PC-3 (cell line): ENCODE data around the gene ATP1B1. TPM values are rescaled to one million over a fixed set of nuclear protein-coding genes. Genes with fewer than 3 reads are reported as not detected.

ENCODE experiments used
- ATAC-seq: fragments of 200-7000 bp; cut with Tn5 transposase; 2 replicates; pipeline ENCODE4 v1.9.1; 2020; ENCODE audit warnings: mild to moderate bottlenecking, moderate library complexity
- BruUV-seq: library from RNA; stranded (reverse); fragments of 400-500 nt; replicated peaks from 2 replicates; lab custom pipeline; 2021; lab: Mats Ljungman, UMichigan
- CTCF ChIA-PET: fragments of 300-600 bp; sonication (Branson Sonifier 250); formaldehyde crosslinking; loops from one replicate; lab custom pipeline; 2022; ENCODE audit warnings: antibody characterized with exemption; lab: Charles Lee
- POLR2A ChIA-PET: fragments of 300-600 bp; sonication (Branson Sonifier 250); formaldehyde crosslinking; loops from one replicate; lab custom pipeline; 2022; ENCODE audit warnings: antibody characterized with exemption; ENCODE audit not compliant: unreplicated experiment; lab: Charles Lee
- DNase-seq: peaks from one replicate; pipeline ENCODE4 v3.0.0-alpha.2; 2015
- H2AFZ ChIP-seq: fragments of 300-600 bp; sonication (generic); 2 replicates; pipeline ENCODE4 v1.6.0; 2016; ENCODE audit warnings: antibody characterized with exemption, low read length
- H3F3A ChIP-seq: fragments of 300-600 bp; sonication (generic); one replicate; pipeline ENCODE4 v1.6.0; 2017; ENCODE audit warnings: antibody characterized with exemption, low read length, control low read depth, mild to moderate bottlenecking; ENCODE audit not compliant: unreplicated experiment
- H3K27ac ChIP-seq: fragments of 300-600 bp; sonication (generic); 2 replicates; pipeline ENCODE4 v1.5.1; 2016; ENCODE audit warnings: mild to moderate bottlenecking, low read length
- H3K27me3 ChIP-seq: fragments of 300-600 bp; sonication (generic); 2 replicates; pipeline ENCODE4 v1.6.1; 2016; ENCODE audit warnings: low read length, mixed read lengths
- H3K36me3 ChIP-seq: fragments of 300-600 bp; sonication (generic); 2 replicates; pipeline ENCODE4 v1.6.1; 2016; ENCODE audit warnings: low read depth, mixed run types, low read length, mixed read lengths
- H3K4me1 ChIP-seq: fragments of 300-600 bp; sonication (generic); 2 replicates; pipeline ENCODE4 v1.5.1; 2016; ENCODE audit warnings: low read length; ENCODE audit not compliant: insufficient read depth
- H3K4me2 ChIP-seq: fragments of 300-600 bp; sonication (generic); 2 replicates; pipeline ENCODE4 v1.6.0; 2016; ENCODE audit warnings: low read length
- H3K4me3 ChIP-seq: fragments of 300-600 bp; sonication (generic); 2 replicates; pipeline ENCODE4 v1.5.1; 2016; ENCODE audit warnings: mild to moderate bottlenecking, low read length, mixed read lengths
- H3K79me2 ChIP-seq: fragments of 300-600 bp; sonication (generic); 2 replicates; pipeline ENCODE4 v1.6.1; 2017; ENCODE audit warnings: low read length, mixed read lengths
- H3K9ac ChIP-seq: fragments of 300-600 bp; sonication (generic); 2 replicates; pipeline ENCODE4 v1.6.0; 2016; ENCODE audit warnings: mild to moderate bottlenecking, low read length
- H3K9me2 ChIP-seq: fragments of 300-600 bp; sonication (generic); replicated peaks from 2 replicates; pipeline ENCODE4 v1.6.1; 2016; ENCODE audit warnings: mixed run types, low read length, mixed read lengths
- H3K9me3 ChIP-seq: fragments of 300-600 bp; sonication (generic); 2 replicates; pipeline ENCODE4 v1.6.1; 2016; ENCODE audit warnings: low read length, mixed read lengths
- H4K20me1 ChIP-seq: fragments of 300-600 bp; sonication (generic); 2 replicates; pipeline ENCODE4 v1.6.1; 2016; ENCODE audit warnings: low read length, mixed read lengths
- EZH2 ChIP-seq: fragments of 300-600 bp; sonication (generic); IDR thresholded peaks from one replicate; pipeline ENCODE4 v1.6.1; 2017; ENCODE audit warnings: antibody characterized with exemption, mild to moderate bottlenecking, low read length; ENCODE audit not compliant: unreplicated experiment
- EZH2phosphoT487 ChIP-seq: fragments of 300-600 bp; sonication (generic); IDR thresholded peaks from 2 replicates; pipeline ENCODE4 v1.6.1; 2018; ENCODE audit warnings: mild to moderate bottlenecking, antibody characterized with exemption, low read length, borderline replicate concordance
- intact Hi-C: fragments of 100-400 bp; cut with micrococcal nuclease; formaldehyde crosslinking; loops from 2 replicates; pipeline ENCODE4 v1.9.0; 2023
- total RNA-seq: library from RNA; depleted of rRNA; stranded (reverse); fragments of >200 nt; gene quantifications from 2 replicates; pipeline ENCODE4 v1.2.3, GENCODE V29; 2014
- TF ChIP-seq, protein P1 (sequence below): fragments of 300-600 bp; sonication (generic); conservative IDR thresholded peaks from 2 replicates; pipeline ENCODE4 v1.5.1; 2017; ENCODE audit warnings: antibody characterized with exemption, low read depth, mild to moderate bottlenecking, low read length

ATP1B1 gene
- total RNA-seq, 1 experiment from 2014 or later = 68.7 TPM

DNA sequence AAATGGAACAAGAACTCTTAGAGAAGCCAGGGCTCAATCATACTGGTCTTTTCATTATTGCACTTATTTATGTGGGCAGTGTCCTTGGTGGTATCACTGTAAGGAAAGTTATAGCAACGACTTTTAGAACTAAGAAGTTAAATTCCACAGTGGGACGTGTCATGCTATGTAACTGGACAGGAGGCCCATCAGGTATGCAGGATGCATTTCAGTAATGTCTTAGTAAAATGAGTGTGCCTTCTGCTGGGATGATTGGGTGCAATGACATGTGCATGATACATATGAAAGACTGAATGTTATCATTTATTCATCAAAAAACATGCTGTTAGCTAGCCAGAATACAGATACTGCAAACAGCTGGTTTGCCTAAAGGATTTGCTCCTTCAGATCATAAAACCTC lies 6.9 kb upstream of the ATP1B1 start:
- CTCF ChIA-PET = no interaction called here
- TF ChIP-seq EZH2 (no peak), EZH2phosphoT487 (no peak)
- TF ChIP-seq, protein P1, sequence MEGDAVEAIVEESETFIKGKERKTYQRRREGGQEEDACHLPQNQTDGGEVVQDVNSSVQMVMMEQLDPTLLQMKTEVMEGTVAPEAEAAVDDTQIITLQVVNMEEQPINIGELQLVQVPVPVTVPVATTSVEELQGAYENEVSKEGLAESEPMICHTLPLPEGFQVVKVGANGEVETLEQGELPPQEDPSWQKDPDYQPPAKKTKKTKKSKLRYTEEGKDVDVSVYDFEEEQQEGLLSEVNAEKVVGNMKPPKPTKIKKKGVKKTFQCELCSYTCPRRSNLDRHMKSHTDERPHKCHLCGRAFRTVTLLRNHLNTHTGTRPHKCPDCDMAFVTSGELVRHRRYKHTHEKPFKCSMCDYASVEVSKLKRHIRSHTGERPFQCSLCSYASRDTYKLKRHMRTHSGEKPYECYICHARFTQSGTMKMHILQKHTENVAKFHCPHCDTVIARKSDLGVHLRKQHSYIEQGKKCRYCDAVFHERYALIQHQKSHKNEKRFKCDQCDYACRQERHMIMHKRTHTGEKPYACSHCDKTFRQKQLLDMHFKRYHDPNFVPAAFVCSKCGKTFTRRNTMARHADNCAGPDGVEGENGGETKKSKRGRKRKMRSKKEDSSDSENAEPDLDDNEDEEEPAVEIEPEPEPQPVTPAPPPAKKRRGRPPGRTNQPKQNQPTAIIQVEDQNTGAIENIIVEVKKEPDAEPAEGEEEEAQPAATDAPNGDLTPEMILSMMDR = no peak

DNA sequence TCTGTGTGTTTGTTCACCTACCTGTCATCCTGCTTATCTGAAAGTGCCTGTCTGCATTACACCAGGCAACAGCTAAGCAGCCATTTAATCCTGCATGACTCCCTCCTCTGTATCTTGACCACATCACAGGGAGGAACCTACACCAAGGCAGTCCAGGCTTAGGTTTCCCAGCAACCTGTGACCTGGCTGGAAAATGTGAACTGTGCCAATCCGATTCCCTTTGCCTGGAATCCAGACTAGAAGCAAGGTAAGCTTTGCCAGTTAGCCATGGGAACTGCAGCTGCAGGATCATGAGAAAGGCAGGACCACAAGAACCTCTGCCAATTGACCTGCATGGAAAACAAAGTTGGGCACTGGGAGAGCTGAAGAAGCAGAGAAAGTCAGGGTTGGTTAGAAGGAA lies 6.3 kb upstream of the ATP1B1 start:
- TF ChIP-seq EZH2phosphoT487 (no peak), EZH2 (no peak)
- TF ChIP-seq, protein P1 = no peak
- no peaks in the 10 kb centered on the region for H3K27me3 ChIP-seq
- intact Hi-C loops = loop anchor here (10.0 kb wide), 1 partner anchor 755 kb away; no protein-coding TSS in a partner anchor
- no peak overlapping the region for H2AFZ ChIP-seq
- peak; percentile 20 for DNase-seq
- H3K4me2 ChIP-seq = no peak overlapping the region
- H3K9me3 ChIP-seq = no peaks in the 10 kb centered on the region
- no peaks in the 10 kb centered on the region for H3K36me3 ChIP-seq
- no peak overlapping the region for H3K27ac ChIP-seq
- H3F3A ChIP-seq = no peaks in the 10 kb centered on the region
- POLR2A ChIA-PET = no interaction called here
- CTCF ChIA-PET = no interaction called here
- no peak overlapping the region for H3K4me3 ChIP-seq
- peaks cover 23% of the 10 kb centered on the region for H3K4me1 ChIP-seq
- no peak overlapping the region for H3K9ac ChIP-seq
- no peaks in the 10 kb centered on the region for H3K9me2 ChIP-seq
- ATAC-seq = no peak
- no peaks in the 10 kb centered on the region for H4K20me1 ChIP-seq
- H3K79me2 ChIP-seq = no peaks in the 10 kb centered on the region
- no TSS peak for BruUV-seq

More for the DNA sequence above, 6.9 kb upstream of the ATP1B1 start:
- H3K36me3 ChIP-seq = no peaks in the 10 kb centered on the region
- no peaks in the 10 kb centered on the region for H3F3A ChIP-seq
- no peaks in the 10 kb centered on the region for H4K20me1 ChIP-seq
- no peaks in the 10 kb centered on the region for H3K27me3 ChIP-seq
- no peak overlapping the region for H3K4me2 ChIP-seq
- H3K79me2 ChIP-seq = no peaks in the 10 kb centered on the region
- intact Hi-C loops = no loop called here
- H3K4me3 ChIP-seq = no peak overlapping the region
- H3K4me1 ChIP-seq = peaks cover 18% of the 10 kb centered on the region
- POLR2A ChIA-PET = no interaction called here
- peak; percentile 36 for DNase-seq
- BruUV-seq = no TSS peak
- H3K9me2 ChIP-seq = no peaks in the 10 kb centered on the region
- ATAC-seq = no peak
- no peaks in the 10 kb centered on the region for H3K9me3 ChIP-seq
- no peak overlapping the region for H3K27ac ChIP-seq
- H3K9ac ChIP-seq = no peak overlapping the region
- H2AFZ ChIP-seq = no peak overlapping the region

DNA sequence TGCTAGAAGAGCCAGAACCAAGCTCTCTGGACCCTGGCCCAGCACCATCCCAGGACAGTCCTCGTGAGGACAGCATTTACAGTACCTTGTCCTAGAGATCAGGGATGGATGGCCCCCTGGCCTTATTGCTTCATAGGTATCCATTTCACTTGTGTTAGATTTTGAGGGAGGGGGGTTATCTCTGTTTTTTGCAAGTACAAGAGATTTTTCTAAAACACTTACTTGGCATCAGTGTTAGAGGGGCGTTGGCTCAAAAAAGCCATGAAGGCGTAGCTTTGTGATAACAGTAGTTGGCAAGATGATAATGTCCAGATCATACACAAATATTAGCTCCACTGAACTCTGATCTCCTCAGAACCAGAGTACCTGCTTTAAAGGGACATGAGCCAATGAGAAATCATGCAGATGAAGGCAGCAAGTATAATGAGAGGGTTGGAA lies 5.8 kb upstream of the ATP1B1 start:
- Histone ChIP-seq H3K4me1 (peaks cover 27% of the 10 kb centered on the region), H3F3A (no peaks in the 10 kb centered on the region), H3K36me3 (no peaks in the 10 kb centered on the region), H3K4me3 (no peak overlapping the region), H3K27ac (no peak overlapping the region), H3K9ac (no peak overlapping the region), H3K4me2 (no peak overlapping the region), H3K9me3 (no peaks in the 10 kb centered on the region), H3K79me2 (no peaks in the 10 kb centered on the region), H4K20me1 (no peaks in the 10 kb centered on the region), H3K27me3 (no peaks in the 10 kb centered on the region), H3K9me2 (no peaks in the 10 kb centered on the region), H2AFZ (no peak overlapping the region)
- no TSS peak for BruUV-seq
- DNase-seq = no peak
- intact Hi-C loops = loop anchor here (10.0 kb wide), 1 partner anchor 756 kb away; no protein-coding TSS in a partner anchor
- POLR2A ChIA-PET = no interaction called here
- CTCF ChIA-PET = interaction anchor here (0.5 kb wide), 1 partner anchor 248 kb away, joined by 7 read pairs; no protein-coding TSS in a partner anchor
- ATAC-seq = no peak
- TF ChIP-seq, protein P1 = no peak
- no peak for TF ChIP-seq EZH2phosphoT487
- TF ChIP-seq EZH2 = no peak
